Measurements from ENCODE around the gene ARHGAP22.

DNA sequence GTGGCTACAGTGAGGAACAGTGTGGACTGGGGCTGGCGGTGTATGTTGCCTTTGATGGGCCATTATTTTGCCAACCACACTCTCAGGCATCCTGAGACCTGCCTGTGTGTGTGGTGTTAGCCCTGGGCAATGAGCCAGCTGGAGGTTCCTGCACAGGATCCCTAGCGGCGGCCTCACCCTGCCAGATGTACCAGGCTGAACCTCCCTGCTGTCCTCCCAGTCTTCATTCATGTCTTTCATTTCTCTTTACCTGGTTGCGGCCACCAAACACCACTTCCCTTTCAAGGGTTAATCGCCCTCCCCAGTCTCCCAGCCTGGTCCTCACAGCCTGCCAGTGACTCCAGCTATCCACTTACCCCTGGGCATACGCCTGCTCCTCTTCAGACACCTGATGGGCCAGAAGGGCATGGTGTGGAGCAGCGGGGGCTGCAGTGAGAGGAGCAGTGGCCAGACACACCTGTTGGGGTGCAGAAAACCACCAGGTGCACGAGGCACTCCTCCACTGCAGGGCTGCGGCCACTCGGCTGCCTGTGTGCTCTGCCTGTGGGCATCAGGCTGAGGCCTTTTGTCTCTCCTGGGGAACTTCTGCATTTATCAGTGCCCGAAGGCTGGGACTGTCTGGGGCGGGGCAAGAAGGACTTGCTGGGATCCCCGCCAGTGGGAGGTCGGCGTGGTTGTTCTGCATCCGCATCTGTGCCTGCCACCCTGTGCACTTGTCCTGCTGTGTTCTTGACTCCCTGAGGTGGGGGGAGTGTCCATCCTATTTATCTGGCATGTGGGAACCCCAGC is 111.6 kb downstream of the ARHGAP22 start:
- TF ChIP-seq, protein P1, sequence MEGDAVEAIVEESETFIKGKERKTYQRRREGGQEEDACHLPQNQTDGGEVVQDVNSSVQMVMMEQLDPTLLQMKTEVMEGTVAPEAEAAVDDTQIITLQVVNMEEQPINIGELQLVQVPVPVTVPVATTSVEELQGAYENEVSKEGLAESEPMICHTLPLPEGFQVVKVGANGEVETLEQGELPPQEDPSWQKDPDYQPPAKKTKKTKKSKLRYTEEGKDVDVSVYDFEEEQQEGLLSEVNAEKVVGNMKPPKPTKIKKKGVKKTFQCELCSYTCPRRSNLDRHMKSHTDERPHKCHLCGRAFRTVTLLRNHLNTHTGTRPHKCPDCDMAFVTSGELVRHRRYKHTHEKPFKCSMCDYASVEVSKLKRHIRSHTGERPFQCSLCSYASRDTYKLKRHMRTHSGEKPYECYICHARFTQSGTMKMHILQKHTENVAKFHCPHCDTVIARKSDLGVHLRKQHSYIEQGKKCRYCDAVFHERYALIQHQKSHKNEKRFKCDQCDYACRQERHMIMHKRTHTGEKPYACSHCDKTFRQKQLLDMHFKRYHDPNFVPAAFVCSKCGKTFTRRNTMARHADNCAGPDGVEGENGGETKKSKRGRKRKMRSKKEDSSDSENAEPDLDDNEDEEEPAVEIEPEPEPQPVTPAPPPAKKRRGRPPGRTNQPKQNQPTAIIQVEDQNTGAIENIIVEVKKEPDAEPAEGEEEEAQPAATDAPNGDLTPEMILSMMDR (IDR thresholded peaks at IDR 0.05; ENCODE audit: insufficient read depth, low read length), result no peak
- TF ChIP-seq POLR2AphosphoS5 (IDR thresholded peaks at IDR 0.05; ENCODE audit: low read depth), result peak; percentile 72
- TF ChIP-seq, protein P2, sequence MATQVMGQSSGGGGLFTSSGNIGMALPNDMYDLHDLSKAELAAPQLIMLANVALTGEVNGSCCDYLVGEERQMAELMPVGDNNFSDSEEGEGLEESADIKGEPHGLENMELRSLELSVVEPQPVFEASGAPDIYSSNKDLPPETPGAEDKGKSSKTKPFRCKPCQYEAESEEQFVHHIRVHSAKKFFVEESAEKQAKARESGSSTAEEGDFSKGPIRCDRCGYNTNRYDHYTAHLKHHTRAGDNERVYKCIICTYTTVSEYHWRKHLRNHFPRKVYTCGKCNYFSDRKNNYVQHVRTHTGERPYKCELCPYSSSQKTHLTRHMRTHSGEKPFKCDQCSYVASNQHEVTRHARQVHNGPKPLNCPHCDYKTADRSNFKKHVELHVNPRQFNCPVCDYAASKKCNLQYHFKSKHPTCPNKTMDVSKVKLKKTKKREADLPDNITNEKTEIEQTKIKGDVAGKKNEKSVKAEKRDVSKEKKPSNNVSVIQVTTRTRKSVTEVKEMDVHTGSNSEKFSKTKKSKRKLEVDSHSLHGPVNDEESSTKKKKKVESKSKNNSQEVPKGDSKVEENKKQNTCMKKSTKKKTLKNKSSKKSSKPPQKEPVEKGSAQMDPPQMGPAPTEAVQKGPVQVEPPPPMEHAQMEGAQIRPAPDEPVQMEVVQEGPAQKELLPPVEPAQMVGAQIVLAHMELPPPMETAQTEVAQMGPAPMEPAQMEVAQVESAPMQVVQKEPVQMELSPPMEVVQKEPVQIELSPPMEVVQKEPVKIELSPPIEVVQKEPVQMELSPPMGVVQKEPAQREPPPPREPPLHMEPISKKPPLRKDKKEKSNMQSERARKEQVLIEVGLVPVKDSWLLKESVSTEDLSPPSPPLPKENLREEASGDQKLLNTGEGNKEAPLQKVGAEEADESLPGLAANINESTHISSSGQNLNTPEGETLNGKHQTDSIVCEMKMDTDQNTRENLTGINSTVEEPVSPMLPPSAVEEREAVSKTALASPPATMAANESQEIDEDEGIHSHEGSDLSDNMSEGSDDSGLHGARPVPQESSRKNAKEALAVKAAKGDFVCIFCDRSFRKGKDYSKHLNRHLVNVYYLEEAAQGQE (IDR thresholded peaks at IDR 0.05; ENCODE audit: insufficient replicate concordance, low read depth), result no peak
